Measurements from ENCODE around the gene SOS1.
"Not testable (repeated sequence)": the region's sequence is repeated elsewhere in the genome, so short reads cannot be mapped to it uniquely, and the experiment has no call there.

SOS1 gene

GRCh38 chr2:39138837-39139211 lies 18.0 kb upstream of the SOS1 start:
- no peak for DNase-seq (ENCODE audit: low spot score)

GRCh38 chr2:39138187-39138836 lies 17.5 kb upstream of the SOS1 start:
- not testable (repeated sequence) for DNase-seq (ENCODE audit: low spot score)

- no peak for DNase-seq (ENCODE audit: low spot score)
Measured at GRCh38 chr2:39136799-39137198, 15.9 kb upstream of the SOS1 start.

- no peak for DNase-seq (ENCODE audit: low spot score)
Measured at GRCh38 chr2:39135690-39136259, 14.9 kb upstream of the SOS1 start.

GRCh38 chr2:39133215-39133851 lies 12.5 kb upstream of the SOS1 start:
- DNase-seq (ENCODE audit: low spot score): no peak

GRCh38 chr2:39128919-39129391 lies 8.1 kb upstream of the SOS1 start:
- no peak for DNase-seq (ENCODE audit: low spot score)

- no peak for DNase-seq (ENCODE audit: low spot score)
Measured at GRCh38 chr2:39127973-39128372, 7.1 kb upstream of the SOS1 start.

- DNase-seq (ENCODE audit: low spot score): no peak
Measured at GRCh38 chr2:39124746-39125057, 3.9 kb upstream of the SOS1 start.

GRCh38 chr2:39124000-39124745 lies 3.3 kb upstream of the SOS1 start:
- DNase-seq (ENCODE audit: low spot score): peak; percentile 98

GRCh38 chr2:39123436-39123999 lies 2.7 kb upstream of the SOS1 start:
- DNase-seq (ENCODE audit: low spot score): no peak

GRCh38 chr2:39121523-39122063 lies 742 bp upstream of the SOS1 start:
- no peak for DNase-seq (ENCODE audit: low spot score)

- no peak for DNase-seq (ENCODE audit: low spot score)
Measured at GRCh38 chr2:39120521-39120770, 405 bp downstream of the SOS1 start.

- peak; percentile 81 for DNase-seq (ENCODE audit: low spot score)
Measured at GRCh38 chr2:39119732-39120520, 925 bp downstream of the SOS1 start.

- no peak for DNase-seq (ENCODE audit: low spot score)
Measured at GRCh38 chr2:39118786-39119499, 1.9 kb downstream of the SOS1 start.

- DNase-seq (ENCODE audit: low spot score): no peak
Measured at GRCh38 chr2:39115556-39115955, 5.3 kb downstream of the SOS1 start.

- DNase-seq (ENCODE audit: low spot score): no peak
Measured at GRCh38 chr2:39114771-39115170, 6.1 kb downstream of the SOS1 start.

- no peak for DNase-seq (ENCODE audit: low spot score)
Measured at GRCh38 chr2:39109537-39109936, 11.3 kb downstream of the SOS1 start.

- DNase-seq (ENCODE audit: low spot score): no peak
Measured at GRCh38 chr2:39108377-39108776, 12.5 kb downstream of the SOS1 start.

GRCh38 chr2:39107724-39108273 lies 13.1 kb downstream of the SOS1 start:
- no peak for DNase-seq (ENCODE audit: low spot score)

- no peak for DNase-seq (ENCODE audit: low spot score)
Measured at GRCh38 chr2:39107156-39107555, 13.7 kb downstream of the SOS1 start.

Data from ecto neural progenitor cell (in vitro differentiated cells).